PC-3 (cell line): ENCODE results near the gene MED4. TPM values are rescaled to one million over a fixed set of nuclear protein-coding genes. Genes with fewer than 3 reads are reported as not detected.
"Not testable (repeated sequence)": the region's sequence is repeated elsewhere in the genome, so short reads cannot be mapped to it uniquely, and the experiment has no call there.

Source experiments
- ATAC-seq: fragments of 200-7000 bp; cut with Tn5 transposase; 2 replicates; pipeline ENCODE4 v1.9.1; 2020; ENCODE audit warnings: mild to moderate bottlenecking, moderate library complexity
- BruUV-seq: library from RNA; stranded (reverse); fragments of 400-500 nt; replicated peaks from 2 replicates; lab custom pipeline; 2021; lab: Mats Ljungman, UMichigan
- CTCF ChIA-PET: fragments of 300-600 bp; sonication (Branson Sonifier 250); formaldehyde crosslinking; loops from one replicate; lab custom pipeline; 2022; ENCODE audit warnings: antibody characterized with exemption; lab: Charles Lee
- POLR2A ChIA-PET: fragments of 300-600 bp; sonication (Branson Sonifier 250); formaldehyde crosslinking; loops from one replicate; lab custom pipeline; 2022; ENCODE audit warnings: antibody characterized with exemption; ENCODE audit not compliant: unreplicated experiment; lab: Charles Lee
- DNase-seq: peaks from one replicate; pipeline ENCODE4 v3.0.0-alpha.2; 2015
- H2AFZ ChIP-seq: fragments of 300-600 bp; sonication (generic); 2 replicates; pipeline ENCODE4 v1.6.0; 2016; ENCODE audit warnings: antibody characterized with exemption, low read length
- H3F3A ChIP-seq: fragments of 300-600 bp; sonication (generic); one replicate; pipeline ENCODE4 v1.6.0; 2017; ENCODE audit warnings: antibody characterized with exemption, low read length, control low read depth, mild to moderate bottlenecking; ENCODE audit not compliant: unreplicated experiment
- H3K27ac ChIP-seq: fragments of 300-600 bp; sonication (generic); 2 replicates; pipeline ENCODE4 v1.5.1; 2016; ENCODE audit warnings: mild to moderate bottlenecking, low read length
- H3K27me3 ChIP-seq: fragments of 300-600 bp; sonication (generic); 2 replicates; pipeline ENCODE4 v1.6.1; 2016; ENCODE audit warnings: low read length, mixed read lengths
- H3K36me3 ChIP-seq: fragments of 300-600 bp; sonication (generic); 2 replicates; pipeline ENCODE4 v1.6.1; 2016; ENCODE audit warnings: low read depth, mixed run types, low read length, mixed read lengths
- H3K4me1 ChIP-seq: fragments of 300-600 bp; sonication (generic); 2 replicates; pipeline ENCODE4 v1.5.1; 2016; ENCODE audit warnings: low read length; ENCODE audit not compliant: insufficient read depth
- H3K4me2 ChIP-seq: fragments of 300-600 bp; sonication (generic); 2 replicates; pipeline ENCODE4 v1.6.0; 2016; ENCODE audit warnings: low read length
- H3K4me3 ChIP-seq: fragments of 300-600 bp; sonication (generic); 2 replicates; pipeline ENCODE4 v1.5.1; 2016; ENCODE audit warnings: mild to moderate bottlenecking, low read length, mixed read lengths
- H3K79me2 ChIP-seq: fragments of 300-600 bp; sonication (generic); 2 replicates; pipeline ENCODE4 v1.6.1; 2017; ENCODE audit warnings: low read length, mixed read lengths
- H3K9ac ChIP-seq: fragments of 300-600 bp; sonication (generic); 2 replicates; pipeline ENCODE4 v1.6.0; 2016; ENCODE audit warnings: mild to moderate bottlenecking, low read length
- H3K9me2 ChIP-seq: fragments of 300-600 bp; sonication (generic); replicated peaks from 2 replicates; pipeline ENCODE4 v1.6.1; 2016; ENCODE audit warnings: mixed run types, low read length, mixed read lengths
- H3K9me3 ChIP-seq: fragments of 300-600 bp; sonication (generic); 2 replicates; pipeline ENCODE4 v1.6.1; 2016; ENCODE audit warnings: low read length, mixed read lengths
- H4K20me1 ChIP-seq: fragments of 300-600 bp; sonication (generic); 2 replicates; pipeline ENCODE4 v1.6.1; 2016; ENCODE audit warnings: low read length, mixed read lengths
- EZH2 ChIP-seq: fragments of 300-600 bp; sonication (generic); IDR thresholded peaks from one replicate; pipeline ENCODE4 v1.6.1; 2017; ENCODE audit warnings: antibody characterized with exemption, mild to moderate bottlenecking, low read length; ENCODE audit not compliant: unreplicated experiment
- EZH2phosphoT487 ChIP-seq: fragments of 300-600 bp; sonication (generic); IDR thresholded peaks from 2 replicates; pipeline ENCODE4 v1.6.1; 2018; ENCODE audit warnings: mild to moderate bottlenecking, antibody characterized with exemption, low read length, borderline replicate concordance
- intact Hi-C: fragments of 100-400 bp; cut with micrococcal nuclease; formaldehyde crosslinking; loops from 2 replicates; pipeline ENCODE4 v1.9.0; 2023
- total RNA-seq: library from RNA; depleted of rRNA; stranded (reverse); fragments of >200 nt; gene quantifications from 2 replicates; pipeline ENCODE4 v1.2.3, GENCODE V29; 2014
- TF ChIP-seq, protein P1 (sequence below): fragments of 300-600 bp; sonication (generic); conservative IDR thresholded peaks from 2 replicates; pipeline ENCODE4 v1.5.1; 2017; ENCODE audit warnings: antibody characterized with exemption, low read depth, mild to moderate bottlenecking, low read length

MED4 gene
- total RNA-seq, 1 experiment from 2014 or later, result 19.0 TPM

- Histone ChIP-seq H4K20me1 (no peaks in the 10 kb centered on the region), H3K4me1 (no peaks in the 10 kb centered on the region), H3K79me2 (no peaks in the 10 kb centered on the region), H3K4me2 (no peak overlapping the region), H3K4me3 (no peak overlapping the region), H3K9me3 (peaks cover 7% of the 10 kb centered on the region), H3K36me3 (peaks cover 70% of the 10 kb centered on the region), H3F3A (no peaks in the 10 kb centered on the region), H3K9me2 (no peaks in the 10 kb centered on the region), H3K27ac (no peak overlapping the region), H3K27me3 (no peaks in the 10 kb centered on the region), H3K9ac (no peak overlapping the region), H2AFZ (no peak overlapping the region)
- POLR2A ChIA-PET, result no interaction called here
- no TSS peak for BruUV-seq
- CTCF ChIA-PET, result no interaction called here
- DNase-seq (no peak), ATAC-seq (no peak)
- no peak for TF ChIP-seq EZH2phosphoT487
- TF ChIP-seq, protein P1, sequence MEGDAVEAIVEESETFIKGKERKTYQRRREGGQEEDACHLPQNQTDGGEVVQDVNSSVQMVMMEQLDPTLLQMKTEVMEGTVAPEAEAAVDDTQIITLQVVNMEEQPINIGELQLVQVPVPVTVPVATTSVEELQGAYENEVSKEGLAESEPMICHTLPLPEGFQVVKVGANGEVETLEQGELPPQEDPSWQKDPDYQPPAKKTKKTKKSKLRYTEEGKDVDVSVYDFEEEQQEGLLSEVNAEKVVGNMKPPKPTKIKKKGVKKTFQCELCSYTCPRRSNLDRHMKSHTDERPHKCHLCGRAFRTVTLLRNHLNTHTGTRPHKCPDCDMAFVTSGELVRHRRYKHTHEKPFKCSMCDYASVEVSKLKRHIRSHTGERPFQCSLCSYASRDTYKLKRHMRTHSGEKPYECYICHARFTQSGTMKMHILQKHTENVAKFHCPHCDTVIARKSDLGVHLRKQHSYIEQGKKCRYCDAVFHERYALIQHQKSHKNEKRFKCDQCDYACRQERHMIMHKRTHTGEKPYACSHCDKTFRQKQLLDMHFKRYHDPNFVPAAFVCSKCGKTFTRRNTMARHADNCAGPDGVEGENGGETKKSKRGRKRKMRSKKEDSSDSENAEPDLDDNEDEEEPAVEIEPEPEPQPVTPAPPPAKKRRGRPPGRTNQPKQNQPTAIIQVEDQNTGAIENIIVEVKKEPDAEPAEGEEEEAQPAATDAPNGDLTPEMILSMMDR, result no peak
- no peak for TF ChIP-seq EZH2
- intact Hi-C loops, result no loop called here
Measured at GRCh38 chr13:48068952-48069351, 26.0 kb downstream of the MED4 start.

DNA sequence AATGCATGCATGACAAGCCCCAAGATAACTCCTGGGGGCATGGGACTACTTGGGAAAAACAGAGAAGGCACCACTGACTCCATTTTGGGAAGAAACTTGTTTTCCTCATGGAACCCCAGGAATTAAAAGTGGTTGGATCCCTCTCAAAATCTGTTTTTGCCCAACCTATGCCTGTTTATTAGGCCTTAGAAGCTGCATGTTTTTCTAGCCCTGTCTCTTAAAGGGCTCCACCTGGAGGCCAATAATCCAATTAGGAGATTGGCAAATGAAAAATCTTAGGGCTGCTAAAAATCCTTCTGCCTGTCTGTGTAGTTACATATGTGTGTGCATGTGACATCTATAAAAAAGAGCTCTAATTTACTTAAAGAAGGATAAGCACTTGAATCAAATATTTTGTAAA, 26.9 kb downstream of the MED4 start:
- Histone ChIP-seq H2AFZ (no peak overlapping the region), H3F3A (no peaks in the 10 kb centered on the region), H4K20me1 (no peaks in the 10 kb centered on the region), H3K4me3 (no peak overlapping the region), H3K27me3 (no peaks in the 10 kb centered on the region), H3K36me3 (peaks cover 61% of the 10 kb centered on the region), H3K79me2 (no peaks in the 10 kb centered on the region), H3K27ac (no peak overlapping the region), H3K9me3 (peaks cover 7% of the 10 kb centered on the region), H3K9ac (no peak overlapping the region), H3K9me2 (no peaks in the 10 kb centered on the region), H3K4me1 (no peaks in the 10 kb centered on the region), H3K4me2 (no peak overlapping the region)
- ChIA-PET POLR2A (no interaction called here), CTCF (no interaction called here)
- DNase-seq, result no peak
- intact Hi-C loops, result no loop called here
- ATAC-seq, result no peak
- no TSS peak for BruUV-seq
- no peak for TF ChIP-seq EZH2phosphoT487
- TF ChIP-seq, protein P1, result no peak; the same call in 1 of the 2 replicates
- TF ChIP-seq EZH2, result no peak

- Histone ChIP-seq H3K27ac (no peak overlapping the region), H4K20me1 (no peaks in the 10 kb centered on the region), H2AFZ (no peak overlapping the region), H3K9ac (no peak overlapping the region), H3F3A (no peaks in the 10 kb centered on the region), H3K36me3 (peaks cover 45% of the 10 kb centered on the region), H3K79me2 (no peaks in the 10 kb centered on the region), H3K27me3 (no peaks in the 10 kb centered on the region), H3K4me2 (no peak overlapping the region), H3K4me1 (no peaks in the 10 kb centered on the region), H3K9me3 (peaks cover 7% of the 10 kb centered on the region), H3K9me2 (no peaks in the 10 kb centered on the region), H3K4me3 (no peak overlapping the region)
- ATAC-seq (no peak), DNase-seq (no peak)
- CTCF ChIA-PET, result no interaction called here
- POLR2A ChIA-PET, result no interaction called here
- TF ChIP-seq EZH2 (no peak), EZH2phosphoT487 (no peak)
- TF ChIP-seq, protein P1, result no peak
- intact Hi-C loops, result no loop called here
- BruUV-seq, result no TSS peak
Measured at GRCh38 chr13:48066310-48066989, 28.5 kb downstream of the MED4 start.

GRCh38 chr13:48059951-48060350, 35.0 kb downstream of the MED4 start:
- H3K9ac ChIP-seq, H3K9me2 ChIP-seq, H3K4me2 ChIP-seq, H3K79me2 ChIP-seq, H3K4me3 ChIP-seq, H2AFZ ChIP-seq, CTCF ChIA-PET, H3K36me3 ChIP-seq, ATAC-seq, H3K27ac ChIP-seq, H3K27me3 ChIP-seq, BruUV-seq, DNase-seq, H3K4me1 ChIP-seq, H4K20me1 ChIP-seq, H3K9me3 ChIP-seq, H3F3A ChIP-seq, POLR2A ChIA-PET, intact Hi-C loops: not testable (repeated sequence)
